GM12878 (cell line): ENCODE results near the gene ISLR2. TPM values are rescaled to one million over a fixed set of nuclear protein-coding genes. Genes with fewer than 3 reads are reported as not detected.
A peak's percentile ranks its signal among the peaks of the same experiment; 100 is the strongest.

ENCODE experiments used
- ASH2L ChIP-seq: fragments of 300-600, 200-600 bp; sonication (generic); IDR thresholded peaks from 2 replicates; pipeline ENCODE4 v1.6.1; 2017; ENCODE audit warnings: low read depth, mild to moderate bottlenecking, borderline replicate concordance
- BRCA1 ChIP-seq: IDR thresholded peaks from 2 replicates; pipeline ENCODE4 v1.6.1; 2011; ENCODE audit warnings: low read depth, low read length, improper control_type of control experiment
- CBFB ChIP-seq: IDR thresholded peaks from 2 replicates; pipeline ENCODE4 v1.6.1; 2016; ENCODE audit warnings: antibody characterized with exemption, low read depth
- CHD2 ChIP-seq: IDR thresholded peaks from 2 replicates; pipeline ENCODE4 v1.6.1; 2011; ENCODE audit warnings: low read depth, low read length, improper control_type of control experiment, borderline replicate concordance
- CHD4 ChIP-seq: fragments of 200-600 bp; sonication (generic); IDR thresholded peaks from 2 replicates; pipeline ENCODE4 v1.6.1; 2016; ENCODE audit warnings: mild to moderate bottlenecking
- CREM ChIP-seq: IDR thresholded peaks from 2 replicates; pipeline ENCODE4 v1.6.1; 2014; ENCODE audit warnings: antibody characterized with exemption, low read depth
- DPF2 ChIP-seq: fragments of 450-650 bp; IDR thresholded peaks from 2 replicates; pipeline ENCODE4 v1.6.1; 2017; ENCODE audit warnings: mild to moderate bottlenecking
- NR2C1 ChIP-seq: fragments of 450-650 bp; IDR thresholded peaks from 2 replicates; pipeline ENCODE4 v1.6.1; 2017; ENCODE audit warnings: antibody characterized with exemption, mild to moderate bottlenecking, moderate library complexity
- POLR2A ChIP-seq: IDR thresholded peaks from 2 replicates; pipeline ENCODE4 v1.6.1; 2011; ENCODE audit warnings: low read depth, mild to moderate bottlenecking, low read length
- POLR2AphosphoS2 ChIP-seq: IDR thresholded peaks from 2 replicates; pipeline ENCODE4 v1.6.1; 2011; ENCODE audit warnings: low read depth, mild to moderate bottlenecking, low read length, improper control_type of control experiment, moderate library complexity
- RB1 ChIP-seq: fragments of 450-650 bp; formaldehyde crosslinking; IDR thresholded peaks from 2 replicates; pipeline ENCODE4 v1.6.1; 2017; ENCODE audit warnings: mild to moderate bottlenecking, borderline replicate concordance
- SRF ChIP-seq, 2 experiments: IDR thresholded peaks; 2 replicates each; pipeline ENCODE4 v1.6.1; 2011; ENCODE audit warnings: low read depth in 2 of 2, low read length in 2 of 2, mild to moderate bottlenecking in 1 of 2, moderate library complexity in 1 of 2
- TCF12 ChIP-seq: IDR thresholded peaks from 2 replicates; pipeline ENCODE4 v1.6.1; 2011; ENCODE audit warnings: low read depth, mild to moderate bottlenecking, low read length
- TCF7 ChIP-seq: IDR thresholded peaks from 2 replicates; pipeline ENCODE4 v1.6.1; 2014; ENCODE audit warnings: antibody characterized with exemption, borderline replicate concordance
- ZZZ3 ChIP-seq: IDR thresholded peaks from 2 replicates; pipeline ENCODE4 v1.6.1; 2011; ENCODE audit warnings: low read depth; ENCODE audit not compliant: control insufficient read depth, insufficient read length
- polyA plus RNA-seq, 11 experiments: library from polyadenylated mRNA; depleted of rRNA in 4 of 11; unstranded in 6 of 11; stranded (reverse) in 5 of 11; fragments of >200 nt; fragmentation: Nextera tagmentation in 4 of 11; fragmentation: Illumina TruSeq in 1 of 11; extraction: Ambion mirVana in 4 of 11; extraction: Trizol in 1 of 11; gene quantifications; 1 replicate in 1 of 11; 2 replicates in 10 of 11; pipeline versions ENCODE4 v1.2.1 to v1.2.3, GENCODE V29; 2011 to 2016; ENCODE audit warnings: inconsistent platforms in 2 of 11, missing spikeins in 2 of 11, low read depth in 1 of 11
- total RNA-seq, 4 experiments: library from RNA; depleted of rRNA in 3 of 4; stranded (reverse); fragments of >200 nt in 3 of 4; fragmentation: Illumina TruSeq in 1 of 4; extraction: Trizol in 1 of 4; gene quantifications; 2 replicates each; pipeline versions ENCODE4 v1.2.1 to v1.2.3, GENCODE V29; 2013 to 2021
- TF ChIP-seq, protein P1 (sequence below): fragments of 450-650 bp; IDR thresholded peaks from 2 replicates; pipeline ENCODE4 v1.6.1; 2017; ENCODE audit warnings: mild to moderate bottlenecking, low read depth, inconsistent platforms; ENCODE audit not compliant: poor library complexity, severe bottlenecking
- TF ChIP-seq, protein P2 (sequence below): IDR thresholded peaks from 2 replicates; pipeline ENCODE4 v1.6.1; 2012; ENCODE audit warnings: low read length, inconsistent platforms
- TF ChIP-seq, protein P3 (sequence below): fragments of 450-650 bp; formaldehyde crosslinking; IDR thresholded peaks from 2 replicates; pipeline ENCODE4 v1.5.0; 2022; ENCODE audit warnings: mild to moderate bottlenecking, missing genetic modification characterization
- TF ChIP-seq, protein P4 (sequence below): fragments of 150-350 bp; IDR thresholded peaks from 2 replicates; pipeline ENCODE4 v1.6.1; 2014; ENCODE audit warnings: mild to moderate bottlenecking, low read depth, low read length
- TF ChIP-seq, protein P5 (sequence below): IDR thresholded peaks from 2 replicates; pipeline ENCODE4 v1.6.1; 2012; ENCODE audit warnings: low read depth, low read length, improper control_type of control experiment

Gene ISLR2
- total and polyA plus RNA-seq, 10 of the 15 experiments (the other 5 are each of a cell fraction or from before 2014, with no cell fraction given) = 0.04 to 0.21 (median 0.07) TPM; not detected in 4

DNA sequence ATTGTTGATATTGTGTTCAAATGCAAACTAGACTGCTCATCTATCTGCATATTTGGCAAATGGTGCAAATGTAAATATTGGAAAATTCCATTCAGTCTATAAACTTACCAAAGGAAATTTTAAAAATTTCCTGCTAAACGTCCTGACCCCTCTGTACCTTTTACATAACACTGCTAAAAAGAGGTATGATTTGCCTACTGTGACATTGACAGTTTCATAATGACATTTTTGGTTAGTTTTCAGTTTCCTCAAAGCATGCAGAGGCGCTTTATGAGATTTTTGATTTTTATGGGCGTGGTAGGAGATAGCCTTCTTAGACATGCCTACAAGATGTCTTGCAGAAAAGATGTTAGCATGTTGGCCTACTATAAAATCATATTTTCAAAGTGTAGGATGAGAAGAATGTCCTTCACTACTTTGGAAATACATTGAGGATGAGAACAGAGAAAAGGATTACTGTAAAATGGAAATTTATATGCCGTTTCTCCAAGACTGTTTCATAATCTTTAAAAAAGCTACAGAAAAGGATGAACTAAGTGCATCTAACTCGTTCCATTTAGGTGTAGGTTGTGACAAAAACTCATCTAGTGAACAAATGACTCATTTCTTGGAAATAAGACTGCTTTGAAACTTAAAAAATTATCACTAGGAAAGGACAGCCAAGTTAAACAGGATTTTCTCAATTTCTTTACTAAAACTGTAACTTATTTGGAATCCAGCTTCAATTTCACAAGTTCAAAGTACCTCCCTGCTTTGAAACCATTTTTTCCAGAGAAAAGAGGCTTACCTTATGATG is 28.7 kb downstream of the ISLR2 start (continued):
- TF ChIP-seq, protein P1, sequence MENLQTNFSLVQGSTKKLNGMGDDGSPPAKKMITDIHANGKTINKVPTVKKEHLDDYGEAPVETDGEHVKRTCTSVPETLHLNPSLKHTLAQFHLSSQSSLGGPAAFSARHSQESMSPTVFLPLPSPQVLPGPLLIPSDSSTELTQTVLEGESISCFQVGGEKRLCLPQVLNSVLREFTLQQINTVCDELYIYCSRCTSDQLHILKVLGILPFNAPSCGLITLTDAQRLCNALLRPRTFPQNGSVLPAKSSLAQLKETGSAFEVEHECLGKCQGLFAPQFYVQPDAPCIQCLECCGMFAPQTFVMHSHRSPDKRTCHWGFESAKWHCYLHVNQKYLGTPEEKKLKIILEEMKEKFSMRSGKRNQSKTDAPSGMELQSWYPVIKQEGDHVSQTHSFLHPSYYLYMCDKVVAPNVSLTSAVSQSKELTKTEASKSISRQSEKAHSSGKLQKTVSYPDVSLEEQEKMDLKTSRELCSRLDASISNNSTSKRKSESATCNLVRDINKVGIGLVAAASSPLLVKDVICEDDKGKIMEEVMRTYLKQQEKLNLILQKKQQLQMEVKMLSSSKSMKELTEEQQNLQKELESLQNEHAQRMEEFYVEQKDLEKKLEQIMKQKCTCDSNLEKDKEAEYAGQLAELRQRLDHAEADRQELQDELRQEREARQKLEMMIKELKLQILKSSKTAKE = peak; percentile 35
- TF ChIP-seq TCF7 (0 out of 2 replicates have a peak, but pooled peaks have one; percentile 24), ASH2L (no peak), BRCA1 (no peak), CREM (peak; percentile 77), RB1 (no peak), DPF2 (no peak), POLR2AphosphoS2 (no peak), CHD2 (no peak), SRF (IDR thresholded peaks at IDR 0.05; ENCODE audit: low read depth in 2 of 2, low read length in 2 of 2) (peak in 1 of 2 experiments; percentile 13; a peak in 1 of 4 replicates), TCF12 (no peak), ZZZ3 (no peak), CHD4 (no peak), NR2C1 (no peak), CBFB (no peak), POLR2A (no peak)
- TF ChIP-seq, protein P2, sequence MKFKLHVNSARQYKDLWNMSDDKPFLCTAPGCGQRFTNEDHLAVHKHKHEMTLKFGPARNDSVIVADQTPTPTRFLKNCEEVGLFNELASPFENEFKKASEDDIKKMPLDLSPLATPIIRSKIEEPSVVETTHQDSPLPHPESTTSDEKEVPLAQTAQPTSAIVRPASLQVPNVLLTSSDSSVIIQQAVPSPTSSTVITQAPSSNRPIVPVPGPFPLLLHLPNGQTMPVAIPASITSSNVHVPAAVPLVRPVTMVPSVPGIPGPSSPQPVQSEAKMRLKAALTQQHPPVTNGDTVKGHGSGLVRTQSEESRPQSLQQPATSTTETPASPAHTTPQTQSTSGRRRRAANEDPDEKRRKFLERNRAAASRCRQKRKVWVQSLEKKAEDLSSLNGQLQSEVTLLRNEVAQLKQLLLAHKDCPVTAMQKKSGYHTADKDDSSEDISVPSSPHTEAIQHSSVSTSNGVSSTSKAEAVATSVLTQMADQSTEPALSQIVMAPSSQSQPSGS = peak; percentile 67
- TF ChIP-seq, protein P3, sequence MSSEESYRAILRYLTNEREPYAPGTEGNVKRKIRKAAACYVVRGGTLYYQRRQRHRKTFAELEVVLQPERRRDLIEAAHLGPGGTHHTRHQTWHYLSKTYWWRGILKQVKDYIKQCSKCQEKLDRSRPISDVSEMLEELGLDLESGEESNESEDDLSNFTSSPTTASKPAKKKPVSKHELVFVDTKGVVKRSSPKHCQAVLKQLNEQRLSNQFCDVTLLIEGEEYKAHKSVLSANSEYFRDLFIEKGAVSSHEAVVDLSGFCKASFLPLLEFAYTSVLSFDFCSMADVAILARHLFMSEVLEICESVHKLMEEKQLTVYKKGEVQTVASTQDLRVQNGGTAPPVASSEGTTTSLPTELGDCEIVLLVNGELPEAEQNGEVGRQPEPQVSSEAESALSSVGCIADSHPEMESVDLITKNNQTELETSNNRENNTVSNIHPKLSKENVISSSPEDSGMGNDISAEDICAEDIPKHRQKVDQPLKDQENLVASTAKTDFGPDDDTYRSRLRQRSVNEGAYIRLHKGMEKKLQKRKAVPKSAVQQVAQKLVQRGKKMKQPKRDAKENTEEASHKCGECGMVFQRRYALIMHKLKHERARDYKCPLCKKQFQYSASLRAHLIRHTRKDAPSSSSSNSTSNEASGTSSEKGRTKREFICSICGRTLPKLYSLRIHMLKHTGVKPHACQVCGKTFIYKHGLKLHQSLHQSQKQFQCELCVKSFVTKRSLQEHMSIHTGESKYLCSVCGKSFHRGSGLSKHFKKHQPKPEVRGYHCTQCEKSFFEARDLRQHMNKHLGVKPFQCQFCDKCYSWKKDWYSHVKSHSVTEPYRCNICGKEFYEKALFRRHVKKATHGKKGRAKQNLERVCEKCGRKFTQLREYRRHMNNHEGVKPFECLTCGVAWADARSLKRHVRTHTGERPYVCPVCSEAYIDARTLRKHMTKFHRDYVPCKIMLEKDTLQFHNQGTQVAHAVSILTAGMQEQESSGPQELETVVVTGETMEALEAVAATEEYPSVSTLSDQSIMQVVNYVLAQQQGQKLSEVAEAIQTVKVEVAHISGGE (CRISPR knock-in tag) = no peak
- TF ChIP-seq, protein P4, sequence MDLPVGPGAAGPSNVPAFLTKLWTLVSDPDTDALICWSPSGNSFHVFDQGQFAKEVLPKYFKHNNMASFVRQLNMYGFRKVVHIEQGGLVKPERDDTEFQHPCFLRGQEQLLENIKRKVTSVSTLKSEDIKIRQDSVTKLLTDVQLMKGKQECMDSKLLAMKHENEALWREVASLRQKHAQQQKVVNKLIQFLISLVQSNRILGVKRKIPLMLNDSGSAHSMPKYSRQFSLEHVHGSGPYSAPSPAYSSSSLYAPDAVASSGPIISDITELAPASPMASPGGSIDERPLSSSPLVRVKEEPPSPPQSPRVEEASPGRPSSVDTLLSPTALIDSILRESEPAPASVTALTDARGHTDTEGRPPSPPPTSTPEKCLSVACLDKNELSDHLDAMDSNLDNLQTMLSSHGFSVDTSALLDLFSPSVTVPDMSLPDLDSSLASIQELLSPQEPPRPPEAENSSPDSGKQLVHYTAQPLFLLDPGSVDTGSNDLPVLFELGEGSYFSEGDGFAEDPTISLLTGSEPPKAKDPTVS = no peak
- TF ChIP-seq, protein P5, sequence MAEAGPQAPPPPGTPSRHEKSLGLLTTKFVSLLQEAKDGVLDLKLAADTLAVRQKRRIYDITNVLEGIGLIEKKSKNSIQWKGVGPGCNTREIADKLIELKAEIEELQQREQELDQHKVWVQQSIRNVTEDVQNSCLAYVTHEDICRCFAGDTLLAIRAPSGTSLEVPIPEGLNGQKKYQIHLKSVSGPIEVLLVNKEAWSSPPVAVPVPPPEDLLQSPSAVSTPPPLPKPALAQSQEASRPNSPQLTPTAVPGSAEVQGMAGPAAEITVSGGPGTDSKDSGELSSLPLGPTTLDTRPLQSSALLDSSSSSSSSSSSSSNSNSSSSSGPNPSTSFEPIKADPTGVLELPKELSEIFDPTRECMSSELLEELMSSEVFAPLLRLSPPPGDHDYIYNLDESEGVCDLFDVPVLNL = no peak
